ENCODE measurements around the gene EIF1AD.

EIF1AD gene

GRCh38 chr11:66045177-66045639 is 43.3 kb upstream of the EIF1AD start:
- peak; percentile 92 for TF ChIP-seq CTCF (IDR thresholded peaks at IDR 0.05; ENCODE audit: extremely low read depth, insufficient read depth, missing control alignments)
- in situ Hi-C loops (cut with MboI; ENCODE audit: low pct_unique_long_range_greater_than_20kb, low sequenced_read_pairs, unreplicated experiment): no loop called here
- peak; percentile 93 for DNase-seq (ENCODE audit: low spot score)

GRCh38 chr11:66044757-66045156 is 42.8 kb upstream of the EIF1AD start:
- in situ Hi-C loops (cut with MboI; ENCODE audit: low pct_unique_long_range_greater_than_20kb, low sequenced_read_pairs, unreplicated experiment): no loop called here
- no peak for TF ChIP-seq CTCF (IDR thresholded peaks at IDR 0.05; ENCODE audit: extremely low read depth, insufficient read depth, missing control alignments)
- no peak for DNase-seq (ENCODE audit: low spot score)

GRCh38 chr11:66042996-66043906 is 41.3 kb upstream of the EIF1AD start:
- peak; percentile 23 for DNase-seq (ENCODE audit: low spot score)
- no peak for TF ChIP-seq CTCF (IDR thresholded peaks at IDR 0.05; ENCODE audit: extremely low read depth, insufficient read depth, missing control alignments)
- in situ Hi-C loops (cut with MboI; ENCODE audit: low pct_unique_long_range_greater_than_20kb, low sequenced_read_pairs, unreplicated experiment): no loop called here

GRCh38 chr11:66042227-66042995 is 40.5 kb upstream of the EIF1AD start:
- TF ChIP-seq CTCF (IDR thresholded peaks at IDR 0.05; ENCODE audit: extremely low read depth, insufficient read depth, missing control alignments): no peak
- in situ Hi-C loops (cut with MboI; ENCODE audit: low pct_unique_long_range_greater_than_20kb, low sequenced_read_pairs, unreplicated experiment): no loop called here
- peak; percentile 4 for DNase-seq (ENCODE audit: low spot score)

- in situ Hi-C loops (cut with MboI; ENCODE audit: low pct_unique_long_range_greater_than_20kb, low sequenced_read_pairs, unreplicated experiment): no loop called here
- TF ChIP-seq CTCF (IDR thresholded peaks at IDR 0.05; ENCODE audit: extremely low read depth, insufficient read depth, missing control alignments): no peak
- DNase-seq (ENCODE audit: low spot score): no peak
Measured at GRCh38 chr11:66039765-66040164, 37.8 kb upstream of the EIF1AD start.

- DNase-seq (ENCODE audit: low spot score): no peak
- in situ Hi-C loops (cut with MboI; ENCODE audit: low pct_unique_long_range_greater_than_20kb, low sequenced_read_pairs, unreplicated experiment): no loop called here
- no peak for TF ChIP-seq CTCF (IDR thresholded peaks at IDR 0.05; ENCODE audit: extremely low read depth, insufficient read depth, missing control alignments)
Measured at GRCh38 chr11:66037327-66037726, 35.4 kb upstream of the EIF1AD start.
